Nephron progenitor cell (in vitro differentiated cells): Measurements from ENCODE around the gene SMCP.

Source experiments
- DNase-seq: peaks from one replicate; pipeline ENCODE4 v3.0.0; 2021
- H3K27ac Mint-ChIP-seq: 2 replicates; pipeline ENCODE4 v1.8.0; 2021; ENCODE audit warnings: mild to moderate bottlenecking, moderate library complexity, mixed read lengths
- H3K27me3 Mint-ChIP-seq: 2 replicates; pipeline ENCODE4 v1.8.0; 2021; ENCODE audit warnings: mild to moderate bottlenecking, low read depth, mixed read lengths; ENCODE audit not compliant: poor library complexity
- H3K36me3 Mint-ChIP-seq: 2 replicates; pipeline ENCODE4 v1.8.0; 2021; ENCODE audit warnings: low read depth, mixed read lengths
- H3K4me1 Mint-ChIP-seq: 2 replicates; pipeline ENCODE4 v1.8.0; 2021; ENCODE audit warnings: mixed read lengths
- H3K4me3 Mint-ChIP-seq: 2 replicates; pipeline ENCODE4 v1.8.0; 2021; ENCODE audit warnings: mild to moderate bottlenecking, moderate library complexity, mixed read lengths
- H3K9me3 Mint-ChIP-seq: 2 replicates; pipeline ENCODE4 v1.8.0; 2021; ENCODE audit warnings: mild to moderate bottlenecking, moderate library complexity, mixed read lengths
- CTCF ChIP-seq: fragments of 200-600 bp; sonication (generic); IDR thresholded peaks from 2 replicates; pipeline ENCODE4 v1.5.0; 2021; ENCODE audit warnings: antibody characterized with exemption

Gene SMCP

GRCh38 chr1:152904688-152905440 is 26.7 kb downstream of the SMCP start:
- TF ChIP-seq CTCF = no peak
- H3K27ac Mint-ChIP-seq = no peak overlapping the region
- H3K27me3 Mint-ChIP-seq = peaks cover 10% of the 10 kb centered on the region

GRCh38 chr1:152906023-152906565 is 28.0 kb downstream of the SMCP start:
- no peak for TF ChIP-seq CTCF
- Mint-ChIP-seq H3K27me3 (peaks cover 11% of the 10 kb centered on the region), H3K36me3 (no peaks in the 10 kb centered on the region), H3K4me1 (no peaks in the 10 kb centered on the region), H3K9me3 (peaks cover 68% of the 10 kb centered on the region), H3K27ac (no peak overlapping the region), H3K4me3 (no peak overlapping the region)
- no peak for DNase-seq

More at GRCh38 chr1:152904688-152905440, 26.7 kb downstream of the SMCP start:
- no peaks in the 10 kb centered on the region for H3K4me1 Mint-ChIP-seq
- DNase-seq = no peak
- peaks cover 71% of the 10 kb centered on the region for H3K9me3 Mint-ChIP-seq
- H3K36me3 Mint-ChIP-seq = no peaks in the 10 kb centered on the region
- H3K4me3 Mint-ChIP-seq = no peak overlapping the region

- peaks cover 76% of the 10 kb centered on the region for H3K9me3 Mint-ChIP-seq
- H3K36me3 Mint-ChIP-seq = no peaks in the 10 kb centered on the region
- H3K4me3 Mint-ChIP-seq = no peak within 1 kb of the TSS
- DNase-seq = no peak
- H3K4me1 Mint-ChIP-seq = no peaks in the 10 kb centered on the region
- TF ChIP-seq CTCF = no peak
- peaks cover 11% of the 10 kb centered on the region for H3K27me3 Mint-ChIP-seq
- no peak within 1 kb of the TSS for H3K27ac Mint-ChIP-seq
Measured at GRCh38 chr1:152907686-152908601, 29.8 kb downstream of the SMCP start, which contains the start of gene IVL. Gene IVL (plus strand): TSS chr1:152908546. CDS start chr1:152909798, 1,252 bp downstream.

- Mint-ChIP-seq H3K36me3 (no peaks in the 10 kb centered on the region), H3K4me1 (no peaks in the 10 kb centered on the region), H3K4me3 (no peak overlapping the region), H3K9me3 (peaks cover 75% of the 10 kb centered on the region), H3K27ac (no peak overlapping the region), H3K27me3 (peaks cover 13% of the 10 kb centered on the region)
- DNase-seq = no peak
- no peak for TF ChIP-seq CTCF
Measured at GRCh38 chr1:152909206-152909605, 31.1 kb downstream of the SMCP start.

- no peak for TF ChIP-seq CTCF
- DNase-seq = no peak
- H3K9me3 Mint-ChIP-seq = peaks cover 64% of the 10 kb centered on the region
- H3K27me3 Mint-ChIP-seq = peaks cover 10% of the 10 kb centered on the region
- H3K4me3 Mint-ChIP-seq = no peak overlapping the region
- H3K36me3 Mint-ChIP-seq = no peaks in the 10 kb centered on the region
- no peak overlapping the region for H3K27ac Mint-ChIP-seq
- no peaks in the 10 kb centered on the region for H3K4me1 Mint-ChIP-seq
Measured at GRCh38 chr1:152912471-152912870, 34.3 kb downstream of the SMCP start.
